GM19193 (cell line): ENCODE results near the gene TNIP1.

ENCODE experiments used
- POLR2A ChIP-seq: IDR thresholded peaks from 4 replicates; pipeline ENCODE4 v1.6.1; 2011; ENCODE audit not compliant: insufficient read depth, insufficient read length; ENCODE audit errors: extremely low read depth

Gene TNIP1

GRCh38 chr5:151052836-151053235, 28.0 kb downstream of the TNIP1 start:
- TF ChIP-seq POLR2A = no peak

GRCh38 chr5:151051931-151052608, 28.8 kb downstream of the TNIP1 start:
- no peak for TF ChIP-seq POLR2A

GRCh38 chr5:151051066-151051930, 29.5 kb downstream of the TNIP1 start:
- no peak for TF ChIP-seq POLR2A

- TF ChIP-seq POLR2A = peak; percentile 20
Measured at GRCh38 chr5:151048526-151048925, 32.3 kb downstream of the TNIP1 start.

- TF ChIP-seq POLR2A = no peak
Measured at GRCh38 chr5:151047814-151048425, 32.9 kb downstream of the TNIP1 start.

GRCh38 chr5:151042453-151043093, 38.3 kb downstream of the TNIP1 start:
- no peak for TF ChIP-seq POLR2A

- TF ChIP-seq POLR2A = no peak
Measured at GRCh38 chr5:151041577-151042268, 39.1 kb downstream of the TNIP1 start.

- TF ChIP-seq POLR2A = no peak
Measured at GRCh38 chr5:151040211-151040747, 40.6 kb downstream of the TNIP1 start.

GRCh38 chr5:151039665-151040064, 41.2 kb downstream of the TNIP1 start:
- no peak for TF ChIP-seq POLR2A

GRCh38 chr5:151038801-151039238, 42.0 kb downstream of the TNIP1 start:
- TF ChIP-seq POLR2A = peak; percentile 4

GRCh38 chr5:151038412-151038745, 42.5 kb downstream of the TNIP1 start:
- TF ChIP-seq POLR2A = no peak

- no peak for TF ChIP-seq POLR2A
Measured at GRCh38 chr5:151037561-151038411, 43.0 kb downstream of the TNIP1 start.

GRCh38 chr5:151036556-151036955, 44.3 kb downstream of the TNIP1 start:
- no peak for TF ChIP-seq POLR2A
